ENCODE data around the gene VIPR2.

The VIPR2 gene

DNA sequence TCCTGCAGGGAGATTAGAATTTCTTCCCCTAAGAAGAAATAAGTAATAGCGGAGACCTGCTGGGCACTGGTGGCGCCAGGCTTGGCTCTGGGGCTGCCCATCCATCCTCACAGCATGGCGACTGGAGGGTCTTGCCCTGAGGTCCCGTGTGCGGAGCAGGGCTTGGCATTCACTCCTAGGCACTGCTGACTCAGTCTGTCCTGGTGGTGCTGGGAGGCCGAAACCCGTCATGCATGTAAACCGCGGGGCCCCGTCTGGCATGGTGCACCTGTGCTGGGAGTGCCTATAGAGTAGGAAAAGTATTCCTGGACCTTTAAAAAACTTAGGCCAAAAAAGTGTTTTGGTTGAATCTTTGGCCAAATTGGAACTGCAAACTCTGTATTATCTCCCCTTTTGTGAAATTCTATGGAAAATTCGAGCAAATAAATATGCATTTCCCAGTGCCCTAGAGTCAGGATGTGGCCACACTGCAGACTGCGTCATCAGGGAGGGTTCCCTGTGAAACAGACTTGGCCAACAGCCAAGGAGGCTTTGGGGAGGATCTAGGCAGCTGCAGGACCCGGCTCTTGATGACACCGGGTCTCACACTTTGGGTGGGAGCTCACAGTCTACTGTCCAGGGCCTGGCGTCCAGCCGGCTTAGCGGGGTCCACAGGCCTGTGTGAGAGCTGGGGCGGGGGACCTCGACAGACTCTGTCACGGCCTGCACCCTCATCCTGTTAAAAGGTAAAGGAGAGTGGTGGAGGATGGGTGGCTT is 122.3 kb downstream of the VIPR2 start:
- CTCF ChIA-PET: no interaction called here
- DNase-seq (ENCODE audit: low spot score): no peak
- no peak overlapping the region for H3K27ac ChIP-seq
- POLR2A ChIA-PET (ENCODE audit: low non-redundant PET): no interaction called here
- TF ChIP-seq, protein P1, sequence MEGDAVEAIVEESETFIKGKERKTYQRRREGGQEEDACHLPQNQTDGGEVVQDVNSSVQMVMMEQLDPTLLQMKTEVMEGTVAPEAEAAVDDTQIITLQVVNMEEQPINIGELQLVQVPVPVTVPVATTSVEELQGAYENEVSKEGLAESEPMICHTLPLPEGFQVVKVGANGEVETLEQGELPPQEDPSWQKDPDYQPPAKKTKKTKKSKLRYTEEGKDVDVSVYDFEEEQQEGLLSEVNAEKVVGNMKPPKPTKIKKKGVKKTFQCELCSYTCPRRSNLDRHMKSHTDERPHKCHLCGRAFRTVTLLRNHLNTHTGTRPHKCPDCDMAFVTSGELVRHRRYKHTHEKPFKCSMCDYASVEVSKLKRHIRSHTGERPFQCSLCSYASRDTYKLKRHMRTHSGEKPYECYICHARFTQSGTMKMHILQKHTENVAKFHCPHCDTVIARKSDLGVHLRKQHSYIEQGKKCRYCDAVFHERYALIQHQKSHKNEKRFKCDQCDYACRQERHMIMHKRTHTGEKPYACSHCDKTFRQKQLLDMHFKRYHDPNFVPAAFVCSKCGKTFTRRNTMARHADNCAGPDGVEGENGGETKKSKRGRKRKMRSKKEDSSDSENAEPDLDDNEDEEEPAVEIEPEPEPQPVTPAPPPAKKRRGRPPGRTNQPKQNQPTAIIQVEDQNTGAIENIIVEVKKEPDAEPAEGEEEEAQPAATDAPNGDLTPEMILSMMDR (conservative IDR thresholded peaks at IDR 0.05; ENCODE audit: low read depth): no peak

DNA sequence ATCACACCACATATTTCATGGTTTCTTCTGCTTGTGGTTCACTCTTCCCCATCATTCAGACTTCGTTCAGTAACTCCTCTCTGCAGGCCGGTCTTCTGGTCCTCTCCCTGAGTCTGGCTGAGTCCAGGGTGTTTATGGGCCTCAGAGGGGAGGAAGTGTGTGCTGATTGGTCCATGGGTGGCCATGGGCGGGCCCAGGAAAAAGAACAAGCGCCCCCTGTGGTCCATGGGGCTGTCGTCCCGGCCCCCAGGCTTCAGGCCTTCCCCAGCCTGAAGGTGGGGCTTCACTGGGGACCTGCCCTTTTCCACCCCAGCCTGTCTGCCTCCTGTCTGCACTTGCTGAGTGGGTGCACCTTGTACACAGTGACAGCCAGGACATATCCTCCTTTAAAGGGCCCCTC is 123.7 kb downstream of the VIPR2 start:
- POLR2A ChIA-PET (ENCODE audit: low non-redundant PET): no interaction called here
- no peak overlapping the region for H3K27ac ChIP-seq
- TF ChIP-seq, protein P1 (conservative IDR thresholded peaks at IDR 0.05; ENCODE audit: low read depth): no peak
- CTCF ChIA-PET: no interaction called here
- no peak for DNase-seq (ENCODE audit: low spot score)

DNA sequence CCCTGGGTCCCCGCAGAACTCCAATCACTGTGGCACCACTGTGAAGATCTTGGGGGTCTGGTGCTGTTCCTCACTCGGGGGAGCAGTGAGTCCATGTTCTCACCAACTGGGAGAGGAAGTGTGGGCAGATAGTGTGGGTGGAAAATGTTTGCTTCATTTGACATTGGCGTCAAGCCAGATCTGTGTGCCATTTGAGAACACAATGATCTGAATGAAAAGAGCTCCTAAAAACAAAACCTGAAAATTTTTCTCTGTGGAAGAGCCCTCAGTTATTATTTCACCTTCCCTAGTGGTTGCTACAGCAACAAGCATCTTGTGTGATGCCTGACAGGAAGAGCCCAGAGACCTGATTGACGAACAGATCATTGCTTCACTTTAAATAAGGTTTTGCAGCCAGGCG is 125.6 kb downstream of the VIPR2 start:
- ChIA-PET POLR2A (ENCODE audit: low non-redundant PET) (no interaction called here), CTCF (no interaction called here)
- TF ChIP-seq, protein P1 (conservative IDR thresholded peaks at IDR 0.05; ENCODE audit: low read depth): no peak
- no peak for DNase-seq (ENCODE audit: low spot score)
- no peak overlapping the region for H3K27ac ChIP-seq

GRCh38 chr7:159017741-159018140 is 126.9 kb downstream of the VIPR2 start:
- H3K27ac ChIP-seq: no peak overlapping the region
- no peak for DNase-seq (ENCODE audit: low spot score)
- ChIA-PET POLR2A (ENCODE audit: low non-redundant PET) (no interaction called here), CTCF (no interaction called here)
- TF ChIP-seq, protein P1 (conservative IDR thresholded peaks at IDR 0.05; ENCODE audit: low read depth): no peak

- TF ChIP-seq, protein P1 (conservative IDR thresholded peaks at IDR 0.05; ENCODE audit: low read depth): no peak
- CTCF ChIA-PET: no interaction called here
- POLR2A ChIA-PET (ENCODE audit: low non-redundant PET): no interaction called here
- DNase-seq (ENCODE audit: low spot score): no peak
- no peak overlapping the region for H3K27ac ChIP-seq
These were observed 127.5 kb downstream of the VIPR2 start for GRCh38 chr7:159017210-159017609.

GRCh38 chr7:159016591-159016990 is 128.1 kb downstream of the VIPR2 start:
- no peak overlapping the region for H3K27ac ChIP-seq
- DNase-seq (ENCODE audit: low spot score): no peak
- ChIA-PET CTCF (no interaction called here), POLR2A (ENCODE audit: low non-redundant PET) (no interaction called here)
- TF ChIP-seq, protein P1 (conservative IDR thresholded peaks at IDR 0.05; ENCODE audit: low read depth): no peak
